GM21360 (cell line): ENCODE results near the gene ZNF383.
"Not testable (repeated sequence)": the region's sequence is repeated elsewhere in the genome, so short reads cannot be mapped to it uniquely, and the experiment has no call there.

Experiments
- ATAC-seq: cut with Tn5 transposase; IDR thresholded peaks from one replicate; pipeline ENCODE4 v1.9.1; 2021; ENCODE audit warnings: mild to moderate bottlenecking, moderate library complexity; ENCODE audit not compliant: unreplicated experiment

Gene ZNF383

GRCh38 chr19:37217775-37218591 is at the start of gene ZNF383:
ZNF383 (plus strand) TSS chr19:37218214; CDS start chr19:37230454, 12,240 bp downstream.
- ATAC-seq: peak; percentile 82

DNA sequence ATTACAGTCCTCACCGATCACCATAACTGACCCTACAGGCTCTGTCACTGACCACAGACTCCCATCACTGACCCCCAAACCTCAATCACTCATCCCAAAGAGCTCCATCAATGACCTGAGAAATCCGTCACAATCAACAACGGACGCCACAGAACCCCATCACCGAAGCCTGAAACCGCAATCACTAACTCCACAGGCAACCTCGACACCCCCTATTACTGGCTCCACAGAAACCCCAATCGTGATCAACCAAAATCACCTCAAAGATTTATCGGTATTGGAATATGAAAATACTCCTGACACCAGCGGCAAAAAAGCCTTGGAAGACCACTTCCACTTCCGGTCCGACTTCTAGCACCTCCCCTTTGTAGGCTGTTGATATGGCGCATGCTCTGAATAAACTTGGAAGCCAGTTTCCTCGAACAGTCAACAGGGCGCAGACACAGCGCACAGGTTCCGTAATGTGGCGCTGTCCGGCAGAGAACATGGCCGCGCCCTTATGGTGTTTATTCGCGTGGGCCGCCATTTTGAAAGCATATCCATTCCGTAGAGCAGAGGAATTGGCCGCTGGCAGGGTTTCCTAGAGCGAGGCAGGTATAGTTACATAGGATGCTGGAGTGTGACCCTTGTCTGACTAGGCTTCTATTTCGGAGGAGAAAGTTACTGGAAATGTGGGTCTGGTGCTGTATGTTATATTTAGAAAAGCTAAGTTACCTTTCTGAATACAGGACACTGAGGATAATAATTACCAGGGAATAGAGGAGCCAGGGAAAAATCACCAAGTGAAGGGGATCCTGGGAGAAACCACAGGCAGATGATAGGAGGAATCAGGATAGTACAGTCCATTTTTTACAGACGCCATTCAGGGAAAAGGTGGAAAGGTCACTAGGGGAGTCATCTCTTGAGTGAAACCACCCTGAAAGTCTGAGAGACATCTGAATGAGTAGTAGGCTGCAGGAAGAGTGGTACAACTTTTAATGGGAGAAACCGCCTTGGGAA is 45.3 kb upstream of the ZNF383 start, which contains the start of gene ZNF585A:
Gene ZNF585A, minus strand, starts transcription at position 328 of the 999 bp plus-strand sequence. CDS start 2,785 bp downstream, outside the sequence.
- peak; percentile 96 for ATAC-seq

DNA sequence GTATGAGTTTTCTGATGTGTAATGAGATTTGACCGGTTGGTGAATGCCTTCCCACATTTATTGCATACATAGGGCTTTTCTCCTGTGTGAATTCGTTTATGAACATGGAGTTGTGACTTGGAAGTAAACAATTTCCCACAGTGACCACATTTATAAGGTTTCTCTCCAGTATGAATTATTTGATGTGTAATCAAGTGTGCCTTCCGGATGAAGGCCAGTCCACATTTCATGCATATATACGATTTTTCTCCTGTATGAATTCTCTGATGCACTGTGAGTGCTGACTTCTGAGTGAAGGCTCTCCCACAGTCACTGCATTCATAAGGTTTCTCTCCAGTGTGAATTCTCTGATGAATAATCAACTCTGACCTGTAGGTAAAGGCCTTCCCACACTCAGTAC is 31.9 kb upstream of the ZNF383 start:
- ATAC-seq: not testable (repeated sequence)

GRCh38 chr19:37195248-37195647 is 22.8 kb upstream of the ZNF383 start:
- ATAC-seq: not testable (repeated sequence)

- ATAC-seq: not testable (repeated sequence)
These were observed 20.9 kb upstream of the ZNF383 start for GRCh38 chr19:37197115-37197514.

GRCh38 chr19:37197768-37198167 is 20.2 kb upstream of the ZNF383 start:
- no peak for ATAC-seq

DNA sequence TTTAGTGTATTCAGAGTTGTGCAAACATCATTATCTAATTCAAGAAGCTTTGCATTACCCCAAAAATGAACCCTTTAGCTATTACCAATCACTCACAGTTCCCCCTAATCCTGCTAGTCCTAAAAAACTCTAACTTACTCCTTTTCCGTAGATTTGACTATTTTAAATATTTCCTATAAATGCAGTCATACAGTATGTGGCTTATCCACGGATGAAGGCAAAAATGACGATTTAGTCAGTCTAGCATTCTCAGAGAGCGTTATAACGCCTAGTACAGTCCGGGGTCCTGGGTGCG is 587 bp upstream of the ZNF383 start:
- ATAC-seq: no peak

DNA sequence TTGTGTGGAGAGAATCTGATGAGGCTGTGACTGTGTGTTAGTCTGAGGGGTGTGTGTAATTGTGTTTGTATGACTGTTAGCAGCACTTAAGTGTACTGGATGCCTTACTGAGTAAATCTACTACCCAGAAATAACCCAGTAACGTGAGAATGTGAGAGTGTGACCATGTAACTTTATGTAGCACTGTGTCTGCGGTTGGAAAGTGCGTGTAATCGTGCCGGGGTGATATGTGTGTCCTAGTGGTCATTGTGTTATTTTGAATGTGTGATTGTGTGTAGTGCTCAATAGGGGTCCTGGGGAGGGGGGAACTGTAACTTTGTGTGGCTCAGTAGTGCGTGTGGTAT is 550 bp downstream of the ZNF383 start:
- ATAC-seq: no peak

- ATAC-seq: no peak
These were observed 2.4 kb downstream of the ZNF383 start for GRCh38 chr19:37220383-37220782.

GRCh38 chr19:37221136-37221535 is 3.1 kb downstream of the ZNF383 start:
- ATAC-seq: no peak

GRCh38 chr19:37226248-37226647 is 8.2 kb downstream of the ZNF383 start:
- no peak for ATAC-seq

GRCh38 chr19:37227996-37228395 is 10.0 kb downstream of the ZNF383 start:
- no peak for ATAC-seq

DNA sequence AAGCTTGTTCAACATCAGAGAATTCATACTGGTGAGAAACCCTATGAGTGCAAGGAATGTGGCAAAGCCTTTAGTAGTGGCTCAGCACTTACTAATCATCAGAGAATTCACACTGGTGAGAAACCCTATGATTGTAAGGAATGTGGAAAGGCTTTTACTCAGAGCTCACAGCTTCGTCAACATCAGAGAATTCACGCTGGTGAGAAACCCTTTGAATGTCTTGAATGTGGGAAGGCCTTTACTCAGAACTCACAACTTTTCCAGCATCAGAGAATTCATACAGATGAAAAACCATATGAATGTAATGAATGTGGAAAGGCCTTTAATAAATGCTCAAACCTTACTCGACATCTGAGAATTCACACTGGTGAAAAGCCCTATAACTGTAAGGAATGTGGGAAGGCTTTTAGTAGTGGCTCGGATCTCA is 25.2 kb downstream of the ZNF383 start:
- ATAC-seq: no peak

- ATAC-seq: no peak
These were observed 33.6 kb downstream of the ZNF383 start for GRCh38 chr19:37251308-37252229.

- not testable (repeated sequence) for ATAC-seq
These were observed 45.0 kb downstream of the ZNF383 start for GRCh38 chr19:37263028-37263427.

DNA sequence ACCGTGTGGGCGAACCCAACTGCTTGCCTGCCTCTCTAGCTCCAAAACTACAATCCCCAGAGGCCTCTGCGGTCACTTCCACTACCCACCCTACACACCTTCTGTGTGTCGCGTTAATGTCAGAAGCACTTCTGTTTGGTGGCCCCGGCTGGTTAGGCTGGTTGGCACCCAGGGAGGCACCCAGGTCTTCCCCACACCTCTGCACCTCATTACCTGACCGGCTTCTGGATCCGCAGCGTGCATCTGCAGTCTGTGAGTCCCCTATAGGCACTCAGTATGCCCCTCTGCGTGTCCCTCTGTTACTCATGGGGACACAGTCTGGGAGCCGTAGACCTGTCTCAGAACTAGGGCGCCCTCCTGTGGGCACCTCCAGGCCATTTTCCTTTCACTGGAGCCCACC is 49.0 kb downstream of the ZNF383 start:
- ATAC-seq: not testable (repeated sequence)

GRCh38 chr19:37267755-37268154 is 49.7 kb downstream of the ZNF383 start:
- not testable (repeated sequence) for ATAC-seq

- not testable (repeated sequence) for ATAC-seq
These were observed 62.6 kb downstream of the ZNF383 start for GRCh38 chr19:37280656-37281055.

- ATAC-seq: not testable (repeated sequence)
These were observed 66.0 kb downstream of the ZNF383 start for GRCh38 chr19:37284020-37284419.

GRCh38 chr19:37289229-37289628 is 71.2 kb downstream of the ZNF383 start:
- not testable (repeated sequence) for ATAC-seq
